ENCODE results near the gene KXD1. TPM values are rescaled to one million over a fixed set of nuclear protein-coding genes. Genes with fewer than 3 reads are reported as not detected.
A peak's percentile ranks its signal among the peaks of the same experiment; 100 is the strongest.

KXD1 gene
- total and polyA plus RNA-seq, 7 donors: 84.9 to 122 (median 118) TPM

DNA sequence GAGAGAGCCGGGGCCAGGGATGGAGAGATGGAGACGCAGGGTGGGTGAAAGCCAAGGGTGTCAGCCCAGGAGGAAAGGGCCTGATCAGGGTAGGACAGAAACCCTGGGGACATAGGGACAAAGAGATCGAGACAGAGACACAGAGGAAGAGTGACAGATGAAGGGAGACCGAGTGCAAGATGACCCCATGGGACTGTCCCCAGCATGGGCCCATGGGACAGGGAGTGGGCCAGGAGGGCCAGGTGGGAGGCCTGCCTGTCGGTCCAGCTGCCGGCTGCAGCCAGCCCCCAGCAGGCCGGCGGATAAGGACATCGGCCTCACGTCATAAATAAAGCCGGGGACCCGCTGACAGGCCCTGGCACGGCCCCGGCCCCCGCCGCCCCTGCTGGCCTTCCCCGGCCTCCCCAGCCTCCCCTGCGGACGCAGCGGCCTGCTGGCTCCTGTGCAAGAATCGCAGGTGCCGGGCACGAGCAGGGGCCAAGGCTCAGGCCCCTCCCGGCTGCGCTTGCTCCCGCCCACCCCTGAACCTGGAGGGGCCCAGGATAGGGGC, 37.2 kb downstream of the KXD1 start:
- H3K27ac ChIP-seq: peak overlapping the region in 1 of 4 donors; percentile 47
- H3K4me3 ChIP-seq: peak overlapping the region; percentile 18 to 44 (median 38)
- H3K27me3 ChIP-seq: peaks cover 12 to 44% (median 28%) of the 10 kb centered on the region in 3 donors
- intact Hi-C loops (cut with DNase I): loop anchor here (1.0 kb wide), 1 partner anchor 252 kb away; no protein-coding TSS in a partner anchor
- peaks cover 0 to 9% (median 4%) of the 10 kb centered on the region in 4 donors for H3K36me3 ChIP-seq
- 8 to 18% methylated on average over 26 of the region's 26 CpGs for WGBS, 2 donors
- no peak for TF ChIP-seq POLR2A (IDR thresholded peaks at IDR 0.05)
- TF ChIP-seq EP300 (IDR thresholded peaks at IDR 0.05): no peak
- TF ChIP-seq, protein P1, sequence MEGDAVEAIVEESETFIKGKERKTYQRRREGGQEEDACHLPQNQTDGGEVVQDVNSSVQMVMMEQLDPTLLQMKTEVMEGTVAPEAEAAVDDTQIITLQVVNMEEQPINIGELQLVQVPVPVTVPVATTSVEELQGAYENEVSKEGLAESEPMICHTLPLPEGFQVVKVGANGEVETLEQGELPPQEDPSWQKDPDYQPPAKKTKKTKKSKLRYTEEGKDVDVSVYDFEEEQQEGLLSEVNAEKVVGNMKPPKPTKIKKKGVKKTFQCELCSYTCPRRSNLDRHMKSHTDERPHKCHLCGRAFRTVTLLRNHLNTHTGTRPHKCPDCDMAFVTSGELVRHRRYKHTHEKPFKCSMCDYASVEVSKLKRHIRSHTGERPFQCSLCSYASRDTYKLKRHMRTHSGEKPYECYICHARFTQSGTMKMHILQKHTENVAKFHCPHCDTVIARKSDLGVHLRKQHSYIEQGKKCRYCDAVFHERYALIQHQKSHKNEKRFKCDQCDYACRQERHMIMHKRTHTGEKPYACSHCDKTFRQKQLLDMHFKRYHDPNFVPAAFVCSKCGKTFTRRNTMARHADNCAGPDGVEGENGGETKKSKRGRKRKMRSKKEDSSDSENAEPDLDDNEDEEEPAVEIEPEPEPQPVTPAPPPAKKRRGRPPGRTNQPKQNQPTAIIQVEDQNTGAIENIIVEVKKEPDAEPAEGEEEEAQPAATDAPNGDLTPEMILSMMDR (IDR thresholded peaks at IDR 0.05): no peak
- TF ChIP-seq POLR2AphosphoS5 (IDR thresholded peaks at IDR 0.05): no peak
- H3K9me3 ChIP-seq: no peaks in the 10 kb centered on the region
- DNase-seq: no peak
- peaks cover 0 to 28% (median 27%) of the 10 kb centered on the region in 4 donors for H3K4me1 ChIP-seq

DNA sequence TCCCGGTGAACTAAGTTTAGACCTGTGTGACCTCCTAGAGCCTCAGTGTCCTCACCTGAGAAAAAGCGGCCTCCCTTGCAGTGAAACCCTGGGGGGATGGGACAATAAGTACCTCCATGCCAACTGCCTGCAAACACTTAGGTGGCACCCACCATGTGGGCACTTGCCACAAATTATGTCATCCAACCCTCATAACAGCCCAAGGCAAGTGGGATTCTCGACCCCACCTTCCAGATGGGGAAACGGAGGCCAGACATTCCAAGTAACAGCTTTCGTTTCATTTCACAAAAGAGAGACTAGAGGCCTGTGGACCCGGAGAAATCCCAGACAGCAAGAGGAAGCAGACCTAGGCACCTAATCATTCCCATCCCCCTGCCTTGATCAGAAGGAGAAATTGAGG, 37.8 kb downstream of the KXD1 start:
- TF ChIP-seq, protein P1 (IDR thresholded peaks at IDR 0.05): no peak
- no peak for TF ChIP-seq POLR2AphosphoS5 (IDR thresholded peaks at IDR 0.05)
- no peak for TF ChIP-seq POLR2A (IDR thresholded peaks at IDR 0.05)
- TF ChIP-seq EP300 (IDR thresholded peaks at IDR 0.05): no peak
- no peak overlapping the region for H3K4me3 ChIP-seq
- no peak for DNase-seq
- WGBS, 2 donors: 56 to 73% methylated on average over 6 of the region's 6 CpGs
- peaks cover 0 to 22% (median 21%) of the 10 kb centered on the region in 4 donors for H3K4me1 ChIP-seq
- H3K27me3 ChIP-seq: peaks cover 12 to 50% (median 32%) of the 10 kb centered on the region in 3 donors
- intact Hi-C loops (cut with DNase I): no loop called here
- peaks cover 0 to 8% (median 4%) of the 10 kb centered on the region in 4 donors for H3K36me3 ChIP-seq
- H3K9me3 ChIP-seq: no peaks in the 10 kb centered on the region
- no peak overlapping the region for H3K27ac ChIP-seq

DNA sequence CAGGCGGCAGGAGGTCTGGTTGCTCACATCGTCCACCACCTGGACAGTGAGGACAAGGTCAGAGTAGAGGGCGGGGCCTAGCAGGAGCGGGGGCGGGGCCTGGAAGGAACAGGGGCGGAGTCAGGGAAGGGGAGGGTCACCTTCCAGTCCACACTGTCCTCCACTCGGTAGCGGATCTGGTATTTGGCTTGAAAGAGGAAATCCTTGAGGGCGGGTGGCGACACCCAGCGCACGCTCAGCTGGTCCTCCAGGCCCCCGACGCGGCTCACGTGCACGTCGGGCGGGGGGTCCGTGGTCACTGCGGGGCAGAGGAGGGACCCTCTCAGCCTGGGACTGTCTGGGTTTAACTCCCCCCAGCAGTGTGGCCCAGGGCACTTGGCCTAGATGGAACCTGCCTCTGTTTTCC, 39.1 kb downstream of the KXD1 start:
- no peaks in the 10 kb centered on the region for H3K9me3 ChIP-seq
- 12 to 13% methylated on average over 21 of the region's 21 CpGs for WGBS, 2 donors
- intact Hi-C loops (cut with DNase I): no loop called here

DNA sequence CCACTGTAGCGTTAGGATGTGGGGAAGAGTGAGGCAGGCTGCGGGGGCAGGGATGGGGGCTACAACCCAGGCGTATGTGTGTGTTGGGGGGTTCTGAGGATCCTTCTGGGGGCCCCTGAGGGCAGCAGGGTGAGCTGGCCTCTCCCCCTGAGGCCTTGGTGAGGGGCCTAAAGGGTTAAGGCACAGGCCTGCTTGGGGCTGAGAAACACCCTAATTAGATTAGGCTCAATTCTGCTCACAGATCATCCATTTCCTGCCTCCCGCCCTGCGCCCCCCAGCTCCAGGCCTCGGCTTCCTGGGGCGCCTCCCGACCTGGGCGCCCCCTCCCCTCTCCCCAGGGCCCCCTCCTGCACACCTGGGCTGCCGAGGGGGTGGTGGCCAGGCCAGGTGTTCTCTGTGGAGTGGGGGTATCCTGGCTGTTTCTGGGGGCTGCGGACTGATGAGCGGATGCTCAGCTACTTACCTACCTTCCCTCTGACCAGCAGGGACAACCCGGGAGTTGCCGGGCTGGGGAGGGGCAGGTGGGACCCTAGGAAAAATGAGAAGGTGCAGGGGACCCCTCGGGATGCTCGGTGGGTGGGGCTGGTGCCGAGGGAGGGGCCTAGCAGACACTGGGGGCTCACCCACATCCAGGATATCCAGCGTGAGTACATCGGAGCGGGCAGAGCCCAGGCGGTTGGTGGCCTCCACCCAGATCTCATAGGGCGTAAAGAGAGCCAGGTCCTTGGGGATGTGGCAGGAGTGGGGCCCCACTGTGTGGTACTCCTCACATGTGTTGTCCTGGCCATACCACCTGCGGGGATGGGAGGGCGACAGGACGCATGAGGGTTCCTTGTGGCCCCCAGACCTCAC, 40.4 kb downstream of the KXD1 start:
- intact Hi-C loops (cut with DNase I): no loop called here
- H3K27me3 ChIP-seq: peaks cover 12 to 76% (median 43%) of the 10 kb centered on the region in 3 donors

More for the DNA sequence above, 39.1 kb downstream of the KXD1 start:
- Histone ChIP-seq H3K4me1 (peaks cover 0 to 20% (median 19%) of the 10 kb centered on the region in 4 donors), H3K36me3 (no peaks in the 10 kb centered on the region), H3K27me3 (peaks cover 12 to 63% (median 36%) of the 10 kb centered on the region in 3 donors), H3K27ac (no peak overlapping the region), H3K4me3 (no peak overlapping the region)
- TF ChIP-seq EP300 (IDR thresholded peaks at IDR 0.05) (no peak), POLR2A (IDR thresholded peaks at IDR 0.05) (no peak), POLR2AphosphoS5 (IDR thresholded peaks at IDR 0.05) (no peak)
- TF ChIP-seq, protein P1 (IDR thresholded peaks at IDR 0.05): no peak
- no peak for DNase-seq

More for the DNA sequence above, 40.4 kb downstream of the KXD1 start:
- Histone ChIP-seq H3K36me3 (no peaks in the 10 kb centered on the region), H3K27ac (no peak overlapping the region), H3K4me1 (peaks cover 0 to 20% (median 19%) of the 10 kb centered on the region in 4 donors), H3K9me3 (no peaks in the 10 kb centered on the region), H3K4me3 (no peak overlapping the region)
- WGBS, 2 donors: 46 to 48% methylated on average over 25 of the region's 25 CpGs
- no peak for TF ChIP-seq POLR2AphosphoS5 (IDR thresholded peaks at IDR 0.05)
- TF ChIP-seq EP300 (IDR thresholded peaks at IDR 0.05): no peak
- TF ChIP-seq, protein P1 (IDR thresholded peaks at IDR 0.05): no peak
- no peak for TF ChIP-seq POLR2A (IDR thresholded peaks at IDR 0.05)
- DNase-seq: no peak

Measured in sigmoid colon (tissue), 7 donors.